Naive thymus-derived CD8-positive, alpha-beta T cell (primary cell): Measurements from ENCODE around the gene DOK3. TPM values are rescaled to one million over a fixed set of nuclear protein-coding genes. Genes with fewer than 3 reads are reported as not detected.

Experiments
- ATAC-seq, 2 donors: fragments of 150-1000 bp; cut with Tn5 transposase in 1 of 2; sonication (Bioruptor Pico), chemical (Tn5 transposase) in 1 of 2; 1 replicate in 1 of 2; 2 replicates in 1 of 2; pipeline ENCODE4 v1.10.0; 2021; ENCODE audit warnings: mild to moderate bottlenecking in 2 of 2, moderate library complexity in 2 of 2
- POLR2A ChIA-PET: fragments of 350-600 bp; sonication (Branson Sonifier 250); formaldehyde crosslinking; loops from one replicate; lab custom pipeline; 2021; ENCODE audit warnings: antibody characterized with exemption; lab: Charles Lee
- DNase-seq, 10 donors: peaks; one replicate each; pipeline versions ENCODE4 v3.0.0 to v3.0.0-alpha.2; 2020 to 2022
- H3K27ac Mint-ChIP-seq, 10 donors: one replicate each; pipeline ENCODE4 v1.8.0; 2020 to 2022; ENCODE audit warnings: mild to moderate bottlenecking in 10 of 10, mixed read lengths in 10 of 10, moderate library complexity in 4 of 10, inconsistent platforms in 1 of 10
- H3K27me3 Mint-ChIP-seq, 5 donors: one replicate each; pipeline ENCODE4 v1.8.0; 2021 to 2022; ENCODE audit warnings: mixed read lengths in 5 of 5
- H3K36me3 Mint-ChIP-seq, 3 donors: one replicate each; pipeline ENCODE4 v1.8.0; 2020 to 2022; ENCODE audit warnings: mixed read lengths in 3 of 3, mild to moderate bottlenecking in 2 of 3, inconsistent platforms in 1 of 3
- H3K4me1 Mint-ChIP-seq, 4 donors: one replicate each; pipeline ENCODE4 v1.8.0; 2021 to 2022; ENCODE audit warnings: mixed read lengths in 4 of 4
- H3K4me3 Mint-ChIP-seq, 10 donors: one replicate each; pipeline ENCODE4 v1.8.0; 2020 to 2022; ENCODE audit warnings: mild to moderate bottlenecking in 10 of 10, mixed read lengths in 10 of 10, moderate library complexity in 6 of 10, inconsistent platforms in 1 of 10
- H3K9me3 Mint-ChIP-seq, 9 donors: one replicate each; pipeline ENCODE4 v1.8.0; 2020 to 2022; ENCODE audit warnings: mixed read lengths in 9 of 9, mild to moderate bottlenecking in 3 of 9, inconsistent platforms in 1 of 9, moderate library complexity in 1 of 9
- polyA plus RNA-seq, 3 donors: library from polyadenylated mRNA; unstranded; fragments of 300-500 nt; fragmentation: Illumina TruSeq; gene quantifications; one replicate each; pipeline ENCODE4 v1.2.3, GENCODE V29; 2021
- total RNA-seq, 8 experiments: library from RNA in 2 of 8; stranded (reverse) in 2 of 8; gene quantifications; one replicate each; pipeline ENCODE4 v1.2.3 and lab custom pipeline; 2021 to 2026

DOK3 gene
- total and polyA plus RNA-seq, 5 experiments from 2014 or later: 0.22 to 3.8 (median 3.7) TPM; not detected in 2

DNA sequence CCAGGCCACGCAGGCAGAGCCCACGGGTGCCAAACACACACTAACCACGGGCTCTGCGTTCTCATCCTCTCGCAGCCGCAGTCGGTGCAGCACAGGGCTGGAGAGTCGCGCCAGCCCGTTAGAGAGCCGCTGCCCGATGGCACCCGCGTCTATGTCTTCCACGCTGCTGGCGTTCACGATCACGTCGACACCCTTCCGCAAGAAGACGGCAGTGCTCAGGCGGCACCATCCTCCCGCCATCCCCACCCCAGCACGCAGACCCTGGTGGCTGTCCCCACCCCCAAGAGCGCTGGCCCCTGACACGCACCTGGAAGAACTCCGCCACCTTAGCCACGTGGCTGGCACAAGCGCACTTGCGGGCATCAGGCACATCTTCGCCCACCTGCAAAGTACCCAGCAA lies 42.2 kb downstream of the DOK3 start:
- H3K9me3 Mint-ChIP-seq: peaks cover 0 to 3% (median 0%) of the 10 kb centered on the region in 9 donors
- H3K36me3 Mint-ChIP-seq: peaks cover 4 to 37% (median 24%) of the 10 kb centered on the region in 3 donors
- H3K4me1 Mint-ChIP-seq: peaks cover 19 to 41% (median 32%) of the 10 kb centered on the region in 4 donors
- no peak for DNase-seq
- POLR2A ChIA-PET: no interaction called here
- ATAC-seq: no peak
- peak overlapping the region in 6 of 10 donors; percentile 6 to 86 (median 42) for H3K27ac Mint-ChIP-seq
- H3K4me3 Mint-ChIP-seq: no peak overlapping the region
- H3K27me3 Mint-ChIP-seq: no peaks in the 10 kb centered on the region

DNA sequence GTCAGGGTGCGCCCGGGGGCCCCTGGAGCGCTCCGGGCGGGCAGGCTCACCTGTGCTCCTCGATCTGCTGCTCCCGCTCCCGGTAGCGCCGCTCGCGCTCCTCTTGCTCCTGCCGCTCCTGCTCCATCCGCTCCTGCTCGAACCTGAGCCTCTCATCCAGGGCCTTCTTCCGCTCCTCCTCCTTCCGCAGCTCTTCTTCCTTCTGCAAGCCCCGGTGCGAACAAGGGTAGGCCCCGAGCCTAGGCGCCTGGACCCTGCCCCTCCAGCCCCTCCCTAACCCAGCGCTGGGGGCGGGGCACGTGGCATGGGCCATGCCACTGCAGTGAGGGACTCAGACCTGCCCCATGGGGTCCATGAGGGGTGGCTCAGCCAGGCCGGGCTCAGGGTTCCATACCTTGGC lies 42.8 kb downstream of the DOK3 start:
- DNase-seq: no peak
- Mint-ChIP-seq H3K4me1 (peaks cover 20 to 41% (median 33%) of the 10 kb centered on the region in 4 donors), H3K27me3 (no peaks in the 10 kb centered on the region), H3K36me3 (peaks cover 4 to 37% (median 24%) of the 10 kb centered on the region in 3 donors), H3K27ac (peak overlapping the region in 3 of 10 donors; percentile 11 to 86 (median 41)), H3K9me3 (peaks cover 0 to 3% (median 0%) of the 10 kb centered on the region in 9 donors), H3K4me3 (no peak overlapping the region)
- POLR2A ChIA-PET: no interaction called here
- no peak for ATAC-seq

DNA sequence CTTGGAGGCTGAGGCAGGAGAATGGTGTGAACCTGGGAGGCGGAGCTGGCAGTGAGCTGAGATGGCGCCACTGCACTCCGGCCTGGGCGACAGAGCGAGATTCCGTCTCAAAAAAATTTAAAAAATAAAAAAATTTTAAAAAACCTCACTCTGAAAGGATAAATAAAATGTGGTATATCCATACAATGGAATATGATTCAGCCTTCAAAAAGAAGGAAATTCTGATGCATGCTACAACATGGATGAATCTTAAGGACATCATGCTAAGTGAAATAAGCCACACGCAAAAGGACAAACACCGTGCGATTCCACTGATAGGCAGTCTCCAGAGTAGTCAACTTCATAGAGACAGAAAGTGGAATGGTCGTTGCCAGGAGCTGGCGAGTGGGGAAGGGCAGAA lies 44.6 kb downstream of the DOK3 start:
- Mint-ChIP-seq H3K4me3 (no peak overlapping the region), H3K9me3 (peaks cover 0 to 3% (median 0%) of the 10 kb centered on the region in 9 donors), H3K4me1 (peaks cover 13 to 32% (median 24%) of the 10 kb centered on the region in 4 donors), H3K36me3 (peaks cover 4 to 37% (median 24%) of the 10 kb centered on the region in 3 donors), H3K27me3 (no peaks in the 10 kb centered on the region), H3K27ac (no peak overlapping the region)
- DNase-seq: no peak
- POLR2A ChIA-PET: interaction anchor here (0.8 to 1.5 kb wide), 4 partner anchors 9 to 76 kb away, joined by 3 read pairs; partner anchors contain the start of gene GRK6
- ATAC-seq: no peak

DNA sequence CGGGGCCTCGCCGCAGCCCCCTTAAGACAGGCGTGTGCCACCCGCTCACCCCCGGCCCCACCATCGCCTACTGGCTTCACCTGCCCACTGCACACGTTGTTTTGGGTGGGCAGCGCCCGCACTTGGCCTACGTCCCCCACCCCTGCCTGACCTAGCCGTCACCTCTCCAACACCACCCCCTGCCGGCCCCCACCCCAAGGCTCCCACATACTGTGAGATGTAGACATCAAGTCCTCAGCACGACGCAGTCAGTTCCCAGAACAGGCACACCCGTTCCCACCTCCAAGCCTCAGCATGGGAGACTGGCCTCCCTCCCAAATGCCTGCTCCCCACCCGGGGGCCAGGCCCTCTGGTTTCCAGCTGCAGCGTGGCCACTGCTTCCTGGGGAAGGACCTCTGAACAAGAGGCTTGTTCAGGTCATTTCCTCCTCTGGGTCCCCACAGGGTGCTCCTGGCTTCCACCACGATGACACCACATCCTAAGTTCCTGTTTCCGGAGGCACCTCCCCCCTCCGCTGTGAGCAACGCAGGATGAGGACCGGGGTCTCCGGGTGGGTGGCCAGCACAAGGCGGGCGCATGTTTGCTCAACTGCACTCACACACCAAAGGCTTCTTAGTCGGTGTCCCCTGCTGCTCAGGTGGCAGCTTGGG lies 47.5 kb downstream of the DOK3 start:
- Mint-ChIP-seq H3K27me3 (no peaks in the 10 kb centered on the region), H3K9me3 (peaks cover 0 to 3% (median 0%) of the 10 kb centered on the region in 9 donors), H3K4me3 (peak overlapping the region in 1 of 10 donors; percentile 41), H3K4me1 (peaks cover 11 to 20% (median 18%) of the 10 kb centered on the region in 4 donors), H3K36me3 (peaks cover 4 to 28% (median 18%) of the 10 kb centered on the region in 3 donors), H3K27ac (peak overlapping the region in 5 of 10 donors; percentile 9 to 80 (median 60))
- DNase-seq (no peak), ATAC-seq (peak; percentile 12 to 37)
- POLR2A ChIA-PET: interaction anchor here (0.6 to 2.5 kb wide), 2 partner anchors 10 to 71 kb away, joined by 4 to 14 read pairs; no protein-coding TSS in a partner anchor

DNA sequence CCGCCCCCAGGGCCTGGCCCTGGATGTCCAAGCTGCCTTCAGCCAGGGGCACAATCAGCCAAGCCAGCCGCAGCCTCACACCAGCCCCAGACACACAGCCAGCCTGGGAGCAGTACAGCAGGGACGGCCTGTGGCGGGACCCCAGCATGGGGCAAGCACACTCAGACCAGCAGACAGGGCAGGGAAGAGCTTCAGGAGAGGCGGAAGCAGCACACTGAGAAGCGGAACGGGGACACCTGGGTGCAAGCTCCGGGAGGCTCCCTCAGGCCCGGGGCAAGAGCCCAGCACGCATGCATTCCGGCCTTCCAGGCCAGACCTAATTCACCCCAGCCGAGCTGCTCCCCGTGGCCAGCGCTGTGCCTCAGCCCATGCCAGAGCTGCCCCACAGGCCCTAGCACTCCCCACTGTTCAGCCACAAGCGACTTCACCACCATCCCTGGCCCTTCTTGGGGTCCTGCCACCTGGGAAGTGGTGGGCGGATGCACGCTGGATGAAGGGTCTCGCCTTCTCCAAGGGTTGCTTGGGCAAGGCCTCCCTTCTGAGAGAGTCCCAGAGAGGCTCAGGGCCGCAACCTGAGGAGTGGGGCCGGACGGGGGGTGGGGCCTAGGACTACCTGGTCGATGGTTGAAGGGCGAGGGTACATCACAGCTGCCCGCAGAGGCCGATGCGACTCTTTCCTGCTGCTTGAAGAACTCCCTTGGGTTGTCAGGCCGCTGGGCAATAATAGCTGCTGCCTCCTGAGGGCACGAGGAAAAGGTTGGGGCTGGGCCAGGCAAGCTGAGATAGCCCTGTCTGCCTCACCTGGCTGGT lies 49.6 kb downstream of the DOK3 start:
- DNase-seq (no peak), ATAC-seq (no peak)
- Mint-ChIP-seq H3K9me3 (peaks cover 0 to under 1% (median 0%) of the 10 kb centered on the region in 9 donors), H3K4me1 (peaks cover 11 to 28% (median 21%) of the 10 kb centered on the region in 4 donors), H3K4me3 (no peak overlapping the region), H3K27me3 (no peaks in the 10 kb centered on the region), H3K36me3 (peaks cover under 1 to 6% (median under 1%) of the 10 kb centered on the region in 3 donors), H3K27ac (peak overlapping the region in 1 of 10 donors; percentile 53)
- POLR2A ChIA-PET: interaction anchor here (1.5 to 25.4 kb wide), 2 partner anchors 17 to 42 kb away, joined by 5 to 1530 read pairs; partner anchors contain the start of genes F12 and GRK6

GRCh38 chr5:177459357-177459756 lies 50.3 kb downstream of the DOK3 start:
- Mint-ChIP-seq H3K27me3 (no peaks in the 10 kb centered on the region), H3K36me3 (peaks cover 0 to 3% (median 0%) of the 10 kb centered on the region in 3 donors), H3K4me1 (peaks cover 11 to 28% (median 21%) of the 10 kb centered on the region in 4 donors), H3K27ac (no peak overlapping the region), H3K9me3 (no peaks in the 10 kb centered on the region), H3K4me3 (no peak overlapping the region)
- DNase-seq (no peak), ATAC-seq (no peak)
- POLR2A ChIA-PET: interaction anchor here (1.4 to 25.4 kb wide), 4 partner anchors 13 to 41 kb away, joined by 4 to 1530 read pairs (median 32); partner anchors contain the start of genes DBN1, F12 and GRK6

- Mint-ChIP-seq H3K4me3 (no peak overlapping the region), H3K4me1 (peaks cover 12 to 30% (median 23%) of the 10 kb centered on the region in 4 donors), H3K27me3 (no peaks in the 10 kb centered on the region), H3K9me3 (no peaks in the 10 kb centered on the region), H3K27ac (peak overlapping the region in 1 of 10 donors; percentile 34), H3K36me3 (peaks cover 0 to 3% (median 0%) of the 10 kb centered on the region in 3 donors)
- ATAC-seq (no peak), DNase-seq (no peak)
- POLR2A ChIA-PET: interaction anchor here (1.4 to 25.4 kb wide), 4 partner anchors 13 to 69 kb away, joined by 4 to 1530 read pairs (median 72); partner anchors contain the start of genes DBN1, F12 and GRK6
Observed at GRCh38 chr5:177458912-177459350, 50.7 kb downstream of the DOK3 start.

DNA sequence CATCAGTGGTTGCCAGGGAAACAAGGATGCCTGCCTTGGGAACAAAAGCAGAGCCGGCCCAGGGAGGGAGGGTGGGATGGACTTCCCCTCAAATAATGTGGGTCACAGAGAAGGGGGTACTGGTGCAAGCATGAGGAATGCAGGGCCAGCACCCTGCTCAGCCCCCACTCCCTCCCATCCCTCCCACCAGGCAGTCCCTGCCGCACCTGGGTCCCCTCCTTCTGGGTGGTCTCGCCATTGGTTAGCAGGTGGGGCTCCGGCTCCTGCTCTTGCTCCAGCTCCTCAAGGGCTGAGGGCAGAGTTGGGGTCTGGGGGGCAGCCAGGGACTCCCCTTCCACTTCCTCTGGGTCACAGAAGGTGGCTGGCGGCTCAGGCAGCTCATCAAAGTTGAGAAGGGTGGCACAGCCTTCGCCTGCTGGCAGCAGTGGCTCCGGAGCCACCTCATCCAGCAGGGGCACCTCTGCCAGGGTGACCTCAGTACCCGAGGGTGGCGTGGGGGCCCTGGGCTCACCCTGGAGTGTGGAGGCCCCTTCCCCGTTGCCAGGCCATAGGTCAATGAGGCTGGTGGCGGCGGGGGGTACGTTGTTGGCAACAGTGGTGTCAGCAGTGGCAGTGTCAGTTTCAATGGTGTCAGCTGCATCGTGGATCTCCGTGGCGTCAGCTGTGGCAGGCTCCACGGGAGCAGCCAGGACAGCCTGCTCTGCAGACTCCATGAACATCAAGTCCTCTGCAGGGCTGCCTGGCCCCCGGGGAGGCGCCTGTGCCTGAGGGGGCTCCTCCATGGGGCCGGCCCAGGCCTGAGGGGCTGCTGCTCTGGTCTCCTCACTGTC lies 51.6 kb downstream of the DOK3 start:
- peak overlapping the region in 3 of 10 donors; percentile 71 to 84 (median 77) for H3K27ac Mint-ChIP-seq
- H3K4me1 Mint-ChIP-seq: peaks cover 15 to 39% (median 28%) of the 10 kb centered on the region in 4 donors
- H3K36me3 Mint-ChIP-seq: peaks cover 0 to 3% (median 0%) of the 10 kb centered on the region in 3 donors
- no peak for ATAC-seq
- no peak overlapping the region for H3K4me3 Mint-ChIP-seq
- POLR2A ChIA-PET: interaction anchor here (1.0 to 25.4 kb wide), 7 partner anchors 14 to 87 kb away, joined by 3 to 1530 read pairs (median 43); partner anchors contain the start of genes DBN1, F12, GRK6 and PDLIM7
- no peaks in the 10 kb centered on the region for H3K9me3 Mint-ChIP-seq
- DNase-seq: peak in 1 of 10 donors; percentile 16
- H3K27me3 Mint-ChIP-seq: no peaks in the 10 kb centered on the region

GRCh38 chr5:177456976-177457851 lies 52.4 kb downstream of the DOK3 start:
- peak overlapping the region in 5 of 10 donors; percentile 56 to 85 (median 77) for H3K27ac Mint-ChIP-seq
- POLR2A ChIA-PET: interaction anchor here (1.0 to 25.4 kb wide), 7 partner anchors 13 to 86 kb away, joined by 3 to 1530 read pairs (median 58); partner anchors contain the start of genes DBN1, F12, GRK6 and PDLIM7

DNA sequence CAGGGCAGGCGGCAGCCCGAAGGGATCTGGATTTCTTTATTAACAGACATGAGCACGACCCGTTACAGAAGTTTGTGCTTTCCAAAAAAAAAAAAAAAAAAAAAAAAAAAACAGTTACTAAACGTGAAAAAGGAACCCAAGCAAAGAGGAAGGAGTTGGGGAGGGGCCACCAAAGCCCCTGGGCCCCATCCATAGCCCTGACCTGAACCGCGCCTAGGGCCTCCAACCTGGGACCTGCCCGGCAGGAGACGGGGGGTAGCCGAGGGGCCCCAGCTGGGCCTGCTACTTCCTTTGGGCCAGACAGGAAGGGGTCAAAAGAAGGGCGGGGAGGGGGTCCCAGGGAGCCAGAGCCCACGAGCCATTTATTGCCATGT lies 53.0 kb downstream of the DOK3 start:
- DNase-seq: no peak
- Mint-ChIP-seq H3K27ac (peak overlapping the region in 8 of 10 donors; percentile 75 to 98 (median 95)), H3K9me3 (no peaks in the 10 kb centered on the region), H3K27me3 (no peaks in the 10 kb centered on the region), H3K36me3 (peaks cover 0 to 3% (median 0%) of the 10 kb centered on the region in 3 donors), H3K4me1 (peaks cover 16 to 36% (median 28%) of the 10 kb centered on the region in 4 donors), H3K4me3 (peak overlapping the region in 9 of 10 donors; percentile 79 to 94 (median 88))
- no peak for ATAC-seq
- POLR2A ChIA-PET: interaction anchor here (1.5 to 25.4 kb wide), 6 partner anchors 13 to 141 kb away, joined by 5 to 1530 read pairs (median 72); partner anchors contain the start of genes DBN1, F12, GRK6 and PDLIM7

More at GRCh38 chr5:177456976-177457851, 52.4 kb downstream of the DOK3 start:
- peaks cover 14 to 36% (median 30%) of the 10 kb centered on the region in 4 donors for H3K4me1 Mint-ChIP-seq
- peak overlapping the region in 6 of 10 donors; percentile 5 to 63 (median 43) for H3K4me3 Mint-ChIP-seq
- H3K36me3 Mint-ChIP-seq: peaks cover 0 to 3% (median 0%) of the 10 kb centered on the region in 3 donors
- H3K27me3 Mint-ChIP-seq: no peaks in the 10 kb centered on the region
- DNase-seq: peak in 6 of 10 donors; percentile 38 to 50 (median 46)
- no peaks in the 10 kb centered on the region for H3K9me3 Mint-ChIP-seq
- no peak for ATAC-seq
